ENCODE data around the gene ZBTB8B.

ZBTB8B gene

GRCh38 chr1:32507021-32507420 is 42.1 kb downstream of the ZBTB8B start:
- H3K27me3 Mint-ChIP-seq: peaks cover 19% of the 10 kb centered on the region
- no peak overlapping the region for H3K27ac Mint-ChIP-seq
- H3K36me3 Mint-ChIP-seq: no peaks in the 10 kb centered on the region
- no peak overlapping the region for H3K4me3 Mint-ChIP-seq
- no peaks in the 10 kb centered on the region for H3K4me1 Mint-ChIP-seq
- DNase-seq (ENCODE audit: low spot score in 2 of 2): no peak
- no peak for ATAC-seq (ENCODE audit: low read depth)
- H3K9me3 Mint-ChIP-seq: peaks cover 1% of the 10 kb centered on the region

DNA sequence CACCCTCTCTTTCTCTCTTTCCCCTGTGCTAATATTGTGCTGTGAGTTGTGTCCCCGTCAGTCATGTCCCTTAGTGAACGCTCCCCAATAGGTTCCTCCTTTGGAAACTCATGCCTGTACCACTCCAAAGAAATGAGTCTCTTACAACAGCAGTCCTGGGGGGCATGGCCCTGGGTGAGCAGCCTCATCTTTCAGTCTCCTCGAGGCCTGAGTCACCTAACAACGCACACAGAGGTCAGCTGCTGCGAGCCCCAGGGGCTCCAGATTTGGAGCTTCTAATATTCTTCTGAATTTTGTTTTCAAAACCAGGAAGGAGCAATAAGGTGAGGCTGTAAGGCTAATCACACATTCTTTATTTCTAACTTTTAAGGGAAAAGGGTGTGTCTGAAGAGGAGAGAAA is 43.9 kb downstream of the ZBTB8B start:
- no peak overlapping the region for H3K27ac Mint-ChIP-seq

DNA sequence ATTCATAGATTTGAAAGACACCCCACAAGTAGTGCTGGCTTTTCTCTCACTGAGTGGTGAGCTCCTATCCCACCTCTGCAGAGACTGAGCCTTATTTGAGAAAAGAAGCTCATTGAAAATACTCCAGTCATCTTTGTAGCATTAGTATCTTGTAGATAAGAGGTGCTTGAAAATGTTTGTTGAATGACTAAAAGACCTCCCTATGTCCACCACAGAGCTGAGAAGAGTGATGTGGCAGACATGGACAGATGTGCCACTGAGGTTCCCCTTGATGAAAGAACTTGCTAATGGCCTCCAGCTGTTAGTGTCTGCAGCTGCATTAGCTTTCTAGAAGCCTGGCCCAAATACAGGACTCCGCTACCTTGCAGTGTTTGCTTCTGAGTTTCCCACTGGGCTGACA is 45.1 kb downstream of the ZBTB8B start:
- Mint-ChIP-seq H3K4me3 (no peak overlapping the region), H3K27me3 (peaks cover 22% of the 10 kb centered on the region), H3K27ac (no peak overlapping the region), H3K9me3 (peaks cover 1% of the 10 kb centered on the region), H3K36me3 (no peaks in the 10 kb centered on the region), H3K4me1 (no peaks in the 10 kb centered on the region)
- DNase-seq (ENCODE audit: low spot score in 2 of 2): no peak
- no peak for ATAC-seq (ENCODE audit: low read depth)

More for the DNA sequence above, 43.9 kb downstream of the ZBTB8B start:
- H3K9me3 Mint-ChIP-seq: peaks cover 1% of the 10 kb centered on the region
- ATAC-seq (ENCODE audit: low read depth) (no peak), DNase-seq (ENCODE audit: low spot score in 2 of 2) (no peak)
- H3K4me3 Mint-ChIP-seq: no peak overlapping the region
- H3K4me1 Mint-ChIP-seq: no peaks in the 10 kb centered on the region
- H3K27me3 Mint-ChIP-seq: peaks cover 22% of the 10 kb centered on the region
- H3K36me3 Mint-ChIP-seq: no peaks in the 10 kb centered on the region

All from memory B cell (primary cell).